Measurements from ENCODE around the gene CACNA2D2. TPM values are rescaled to one million over a fixed set of nuclear protein-coding genes. Genes with fewer than 3 reads are reported as not detected.

Gene CACNA2D2
- total RNA-seq, 4 donors from 2014 or later = 0.19 to 3.6 (median 0.94) TPM

DNA sequence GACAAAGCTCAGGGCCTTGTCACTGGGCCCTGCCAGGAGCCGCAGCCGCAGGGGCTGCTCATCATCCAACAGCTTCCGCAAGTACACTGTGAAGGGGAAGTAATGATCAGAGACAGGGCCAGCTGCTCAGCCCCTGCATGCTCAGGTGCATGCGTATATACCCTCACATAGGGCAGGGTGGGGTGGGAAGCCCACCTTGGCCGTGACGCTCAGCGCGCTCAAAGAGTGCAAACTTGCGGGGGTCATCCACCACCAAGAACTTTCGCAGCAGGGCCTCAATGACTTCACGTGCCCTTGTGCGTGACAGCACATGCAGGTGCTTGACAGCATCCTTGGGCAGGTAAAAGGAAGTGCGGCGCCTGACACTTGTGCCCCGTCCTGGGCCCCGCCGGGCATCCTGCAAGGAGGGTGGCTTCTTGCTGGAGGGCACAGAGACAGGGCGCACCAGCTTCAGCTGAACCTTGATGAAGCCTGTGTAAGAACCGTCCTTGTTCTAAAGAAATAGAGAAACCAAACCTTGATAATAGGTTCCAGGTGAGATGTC is 172.0 kb downstream of the CACNA2D2 start:
- TF ChIP-seq, protein P1, sequence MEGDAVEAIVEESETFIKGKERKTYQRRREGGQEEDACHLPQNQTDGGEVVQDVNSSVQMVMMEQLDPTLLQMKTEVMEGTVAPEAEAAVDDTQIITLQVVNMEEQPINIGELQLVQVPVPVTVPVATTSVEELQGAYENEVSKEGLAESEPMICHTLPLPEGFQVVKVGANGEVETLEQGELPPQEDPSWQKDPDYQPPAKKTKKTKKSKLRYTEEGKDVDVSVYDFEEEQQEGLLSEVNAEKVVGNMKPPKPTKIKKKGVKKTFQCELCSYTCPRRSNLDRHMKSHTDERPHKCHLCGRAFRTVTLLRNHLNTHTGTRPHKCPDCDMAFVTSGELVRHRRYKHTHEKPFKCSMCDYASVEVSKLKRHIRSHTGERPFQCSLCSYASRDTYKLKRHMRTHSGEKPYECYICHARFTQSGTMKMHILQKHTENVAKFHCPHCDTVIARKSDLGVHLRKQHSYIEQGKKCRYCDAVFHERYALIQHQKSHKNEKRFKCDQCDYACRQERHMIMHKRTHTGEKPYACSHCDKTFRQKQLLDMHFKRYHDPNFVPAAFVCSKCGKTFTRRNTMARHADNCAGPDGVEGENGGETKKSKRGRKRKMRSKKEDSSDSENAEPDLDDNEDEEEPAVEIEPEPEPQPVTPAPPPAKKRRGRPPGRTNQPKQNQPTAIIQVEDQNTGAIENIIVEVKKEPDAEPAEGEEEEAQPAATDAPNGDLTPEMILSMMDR (IDR thresholded peaks at IDR 0.05) = no peak
- DNase-seq (ENCODE audit: low spot score) = no peak
- ATAC-seq (ENCODE audit: low FRiP score) = no peak

DNA sequence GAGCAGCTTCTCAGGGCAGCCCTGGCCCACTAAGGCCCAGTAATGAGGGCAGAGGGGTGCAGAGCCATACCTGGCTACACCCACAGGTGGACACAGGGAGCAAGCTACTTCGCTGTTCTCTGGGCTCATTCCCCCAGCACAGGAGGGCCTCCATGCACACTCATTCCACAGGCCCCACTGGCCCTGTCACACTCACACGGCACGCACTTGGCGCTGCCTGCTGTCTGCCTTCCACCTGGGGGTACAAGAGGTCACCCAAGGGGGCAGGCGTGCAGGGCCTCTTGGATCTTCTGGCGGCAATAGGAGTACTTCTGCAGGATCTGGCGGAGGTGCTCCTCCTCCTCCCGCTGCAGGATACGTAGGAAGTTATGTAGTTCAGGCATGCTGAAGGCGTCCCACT is 173.1 kb downstream of the CACNA2D2 start:
- TF ChIP-seq, protein P1 (IDR thresholded peaks at IDR 0.05) = no peak
- ATAC-seq (ENCODE audit: low FRiP score) (no peak), DNase-seq (ENCODE audit: low spot score) (no peak)

DNA sequence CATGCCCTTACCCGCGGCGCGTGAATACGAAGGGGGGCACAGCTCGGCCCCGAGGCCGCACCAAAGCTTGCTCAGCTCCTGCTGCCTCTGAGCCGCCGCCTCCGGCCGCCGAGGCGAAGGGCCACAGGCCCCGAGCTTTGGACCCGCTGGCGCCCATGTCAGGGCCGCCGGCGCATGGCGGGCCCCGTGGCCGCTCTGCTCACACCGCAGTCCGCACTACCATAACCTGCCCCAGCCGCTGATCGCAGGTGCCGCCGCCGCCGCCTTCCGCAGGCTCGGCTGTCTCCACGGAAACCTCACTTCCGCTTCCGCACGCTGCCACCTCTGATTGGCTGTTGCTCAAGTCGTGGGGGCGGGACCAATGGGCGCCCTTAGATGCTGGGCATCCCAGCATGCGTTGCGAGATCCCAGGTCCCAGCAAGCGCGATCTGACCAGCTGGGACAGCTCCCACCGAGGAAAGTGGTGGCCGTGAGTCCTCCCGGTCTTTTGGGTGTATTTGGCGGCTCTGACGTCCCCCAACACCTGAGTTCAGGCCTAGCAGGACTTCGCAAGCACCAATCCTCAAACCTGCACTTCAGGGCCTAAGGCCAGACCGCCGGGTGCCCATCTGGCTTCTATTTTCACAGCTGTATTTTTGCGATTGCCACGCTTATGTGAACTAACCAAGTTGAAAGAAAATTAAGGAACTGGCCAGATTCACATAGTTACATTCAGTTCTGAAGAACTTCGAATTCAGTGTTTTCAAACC is 175.3 kb downstream of the CACNA2D2 start, which contains the start of gene TUSC2:
TUSC2 (minus strand) TSS at position 281 of the 749 bp plus-strand sequence; CDS start at position 157, 124 bp downstream.
- peak; percentile 86 for ATAC-seq (ENCODE audit: low FRiP score)
- TF ChIP-seq, protein P1 (IDR thresholded peaks at IDR 0.05) = no peak
- DNase-seq (ENCODE audit: low spot score) = peak; percentile 94

DNA sequence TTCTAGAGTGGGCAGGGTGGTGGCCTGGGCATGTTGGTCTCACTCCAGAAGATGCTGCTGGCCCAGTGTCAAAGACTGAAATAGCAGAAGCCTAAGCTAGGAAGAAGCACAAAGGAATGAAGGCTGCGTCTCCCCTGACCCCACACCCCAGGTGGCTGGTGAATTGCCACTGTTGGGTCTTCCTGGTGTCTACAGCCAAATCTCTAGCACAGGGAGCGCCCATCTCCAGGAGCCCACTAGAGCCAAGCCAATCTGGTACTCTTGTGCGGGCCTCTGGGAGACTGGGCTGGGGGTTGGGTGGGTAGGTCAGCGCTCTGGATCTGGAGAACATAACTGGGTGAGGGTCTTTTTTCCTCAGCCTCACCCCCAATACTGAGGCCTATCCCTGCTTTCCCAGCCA is 176.3 kb downstream of the CACNA2D2 start:
- ATAC-seq (ENCODE audit: low FRiP score) (no peak), DNase-seq (ENCODE audit: low spot score) (no peak)

DNA sequence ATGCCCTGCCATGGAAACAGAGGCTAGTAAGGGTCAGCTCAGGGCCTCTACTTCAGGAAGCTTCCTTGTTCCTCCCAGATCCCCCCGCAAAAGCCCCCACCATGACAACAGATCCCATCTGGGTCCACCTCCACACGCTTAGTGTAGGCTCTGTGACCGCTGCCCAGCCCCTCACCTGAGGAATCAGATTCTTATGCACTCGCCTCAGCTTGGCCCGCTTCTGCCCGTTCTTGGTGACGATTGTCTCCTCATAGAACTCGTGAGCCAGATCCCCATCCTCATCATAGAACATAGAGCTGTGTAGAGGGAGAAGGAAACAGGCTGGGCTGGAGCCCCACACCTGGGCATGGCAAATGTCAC is 177.3 kb downstream of the CACNA2D2 start:
- DNase-seq (ENCODE audit: low spot score) = no peak
- TF ChIP-seq, protein P1 (IDR thresholded peaks at IDR 0.05) = no peak
- no peak for ATAC-seq (ENCODE audit: low FRiP score)

More for the DNA sequence above, 176.3 kb downstream of the CACNA2D2 start:
- TF ChIP-seq, protein P1 (IDR thresholded peaks at IDR 0.05) = no peak

DNA sequence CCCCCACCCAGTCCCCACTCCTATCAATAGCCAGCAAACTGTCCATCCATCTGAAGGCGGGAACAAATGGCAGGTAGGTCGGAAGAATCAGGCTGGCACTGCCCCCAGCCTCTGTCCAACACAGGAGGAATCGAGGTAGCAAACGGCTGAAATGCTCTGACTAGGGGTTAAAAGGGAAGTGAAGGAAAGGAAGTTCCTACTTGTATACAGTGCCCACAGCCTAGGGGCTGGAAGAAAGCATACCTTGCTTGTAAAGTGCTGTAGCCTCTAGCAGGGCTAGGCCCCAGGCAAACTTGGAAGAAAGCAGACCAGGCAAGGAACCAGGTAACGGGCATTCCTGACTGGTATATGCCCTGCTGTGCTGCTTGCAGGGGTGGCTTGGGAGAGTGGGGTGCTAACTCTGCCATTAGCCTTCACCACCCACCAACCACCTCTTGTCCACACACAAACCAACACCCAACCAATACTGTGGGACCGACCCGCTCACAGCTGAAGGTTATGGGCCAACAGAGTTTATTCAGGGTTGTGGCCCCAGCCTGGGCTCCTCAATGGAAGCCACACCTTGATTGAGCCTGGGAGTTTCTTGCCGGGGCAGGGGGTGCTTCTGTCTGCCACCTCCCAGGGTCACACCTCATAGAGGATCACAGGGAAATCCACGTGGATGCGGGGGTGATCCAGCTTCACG is 177.8 kb downstream of the CACNA2D2 start:
- ATAC-seq (ENCODE audit: low FRiP score) (no peak), DNase-seq (ENCODE audit: low spot score) (no peak)
- TF ChIP-seq, protein P1 (IDR thresholded peaks at IDR 0.05) = no peak
